Smooth muscle cell (in vitro differentiated cells): ENCODE data around the gene OTULIN. TPM values are rescaled to one million over a fixed set of nuclear protein-coding genes. Genes with fewer than 3 reads are reported as not detected.

ENCODE experiments used
- DNase-seq: peaks from one replicate; lab custom pipeline; 2025; ENCODE audit not compliant: unreplicated experiment; lab: John Stamatoyannopoulos, UW
- H2AFZ ChIP-seq: fragments of 200-600 bp; sonication (generic); 2 replicates; pipeline ENCODE4 v1.6.0; 2016; ENCODE audit warnings: antibody characterized with exemption, low read depth, mild to moderate bottlenecking
- H3F3A ChIP-seq: fragments of 200-600 bp; sonication (generic); 2 replicates; pipeline ENCODE4 v1.6.0; 2017; ENCODE audit warnings: antibody characterized with exemption, low read depth
- H3K27ac ChIP-seq: fragments of 200-600 bp; sonication (generic); 2 replicates; pipeline ENCODE4 v1.5.1; 2016; ENCODE audit warnings: low read depth, mild to moderate bottlenecking
- H3K27me3 ChIP-seq: fragments of 200-600 bp; sonication (generic); 2 replicates; pipeline ENCODE4 v1.6.1; 2016; ENCODE audit warnings: low read depth, mild to moderate bottlenecking
- H3K36me3 ChIP-seq: fragments of 200-600 bp; sonication (generic); 2 replicates; pipeline ENCODE4 v1.5.1; 2016; ENCODE audit warnings: low read depth
- H3K4me1 ChIP-seq: fragments of 200-600 bp; sonication (generic); 2 replicates; pipeline ENCODE4 v1.5.1; 2016; ENCODE audit warnings: low read depth
- H3K4me2 ChIP-seq: fragments of 200-600 bp; sonication (generic); 2 replicates; pipeline ENCODE4 v1.6.0; 2016; ENCODE audit warnings: mild to moderate bottlenecking
- H3K4me3 ChIP-seq: fragments of 200-600 bp; sonication (generic); 2 replicates; pipeline ENCODE4 v1.5.1; 2016; ENCODE audit warnings: mild to moderate bottlenecking
- H3K79me2 ChIP-seq: fragments of 200-600 bp; sonication (generic); 2 replicates; pipeline ENCODE4 v1.6.0; 2016; ENCODE audit warnings: low read depth, mild to moderate bottlenecking
- H3K9ac ChIP-seq: fragments of 200-600 bp; sonication (generic); 2 replicates; pipeline ENCODE4 v1.6.0; 2016; ENCODE audit warnings: low read depth
- H3K9me3 ChIP-seq: fragments of 200-600 bp; sonication (generic); replicated peaks from 2 replicates; pipeline ENCODE4 v1.5.1; 2016; ENCODE audit warnings: low read depth
- H4K20me1 ChIP-seq: fragments of 200-600 bp; sonication (generic); 2 replicates; pipeline ENCODE4 v1.6.0; 2016; ENCODE audit warnings: low read depth
- WGBS: methylation state at CpG from one replicate; pipeline ENCODE4 v1.1.7; 2016; ENCODE audit warnings: low lambda C conversion rate; 5-methylcytosine and 5-hydroxymethylcytosine counted together
- polyA plus RNA-seq: library from polyadenylated mRNA; unstranded; fragments of >200 nt; fragmentation: Nextera tagmentation; extraction: Ambion mirVana; gene quantifications from 2 replicates; pipeline ENCODE4 v1.2.1, GENCODE V29; 2016
- total RNA-seq: library from RNA; depleted of rRNA; stranded (reverse); fragments of >200 nt; gene quantifications from 2 replicates; pipeline ENCODE4 v1.2.3, GENCODE V29; 2014
- TF ChIP-seq, protein P1 (sequence below): fragments of 200-600 bp; sonication (generic); IDR thresholded peaks from 2 replicates; pipeline ENCODE4 v1.5.1; 2017; ENCODE audit warnings: borderline replicate concordance, mild to moderate bottlenecking, antibody characterized with exemption; ENCODE audit not compliant: insufficient read depth, poor library complexity, severe bottlenecking

OTULIN gene
- total and polyA plus RNA-seq, 2 experiments from 2014 or later, result 17.6 to 30.3 TPM

DNA sequence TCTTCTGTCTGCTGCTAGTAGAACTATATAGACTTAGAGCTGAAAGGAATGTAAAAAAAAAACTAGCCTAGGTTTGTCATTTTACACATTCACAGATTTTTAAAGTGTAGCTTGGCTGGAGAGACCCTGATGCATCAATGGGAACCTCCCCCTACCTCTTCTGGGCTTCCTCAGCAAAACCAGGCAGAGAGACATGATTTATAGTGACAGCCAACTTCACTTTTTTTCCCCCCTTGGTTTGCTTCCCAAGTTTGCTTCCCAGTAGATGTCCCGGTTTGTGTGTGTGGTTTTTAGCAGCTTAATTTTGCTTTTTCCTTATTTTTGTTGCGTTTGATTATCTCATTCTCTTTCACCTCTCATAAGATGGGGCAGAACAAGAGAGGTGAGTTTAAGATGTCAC lies 1.8 kb downstream of the OTULIN start:
- Histone ChIP-seq H3K4me1 (peaks cover 15% of the 10 kb centered on the region), H4K20me1 (peaks cover 62% of the 10 kb centered on the region), H3K4me3 (peak overlapping the region; percentile 70), H3K27ac (no peak overlapping the region), H3K36me3 (no peaks in the 10 kb centered on the region), H3K9me3 (no peaks in the 10 kb centered on the region), H3K4me2 (peak overlapping the region; percentile 95), H3F3A (peaks cover 4% of the 10 kb centered on the region), H2AFZ (no peak overlapping the region), H3K27me3 (no peaks in the 10 kb centered on the region), H3K9ac (no peak overlapping the region), H3K79me2 (peaks cover 69% of the 10 kb centered on the region)
- TF ChIP-seq, protein P1, sequence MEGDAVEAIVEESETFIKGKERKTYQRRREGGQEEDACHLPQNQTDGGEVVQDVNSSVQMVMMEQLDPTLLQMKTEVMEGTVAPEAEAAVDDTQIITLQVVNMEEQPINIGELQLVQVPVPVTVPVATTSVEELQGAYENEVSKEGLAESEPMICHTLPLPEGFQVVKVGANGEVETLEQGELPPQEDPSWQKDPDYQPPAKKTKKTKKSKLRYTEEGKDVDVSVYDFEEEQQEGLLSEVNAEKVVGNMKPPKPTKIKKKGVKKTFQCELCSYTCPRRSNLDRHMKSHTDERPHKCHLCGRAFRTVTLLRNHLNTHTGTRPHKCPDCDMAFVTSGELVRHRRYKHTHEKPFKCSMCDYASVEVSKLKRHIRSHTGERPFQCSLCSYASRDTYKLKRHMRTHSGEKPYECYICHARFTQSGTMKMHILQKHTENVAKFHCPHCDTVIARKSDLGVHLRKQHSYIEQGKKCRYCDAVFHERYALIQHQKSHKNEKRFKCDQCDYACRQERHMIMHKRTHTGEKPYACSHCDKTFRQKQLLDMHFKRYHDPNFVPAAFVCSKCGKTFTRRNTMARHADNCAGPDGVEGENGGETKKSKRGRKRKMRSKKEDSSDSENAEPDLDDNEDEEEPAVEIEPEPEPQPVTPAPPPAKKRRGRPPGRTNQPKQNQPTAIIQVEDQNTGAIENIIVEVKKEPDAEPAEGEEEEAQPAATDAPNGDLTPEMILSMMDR, result no peak
- DNase-seq, result no peak
- 82% methylated on average over 2 of the region's 2 CpGs for WGBS

DNA sequence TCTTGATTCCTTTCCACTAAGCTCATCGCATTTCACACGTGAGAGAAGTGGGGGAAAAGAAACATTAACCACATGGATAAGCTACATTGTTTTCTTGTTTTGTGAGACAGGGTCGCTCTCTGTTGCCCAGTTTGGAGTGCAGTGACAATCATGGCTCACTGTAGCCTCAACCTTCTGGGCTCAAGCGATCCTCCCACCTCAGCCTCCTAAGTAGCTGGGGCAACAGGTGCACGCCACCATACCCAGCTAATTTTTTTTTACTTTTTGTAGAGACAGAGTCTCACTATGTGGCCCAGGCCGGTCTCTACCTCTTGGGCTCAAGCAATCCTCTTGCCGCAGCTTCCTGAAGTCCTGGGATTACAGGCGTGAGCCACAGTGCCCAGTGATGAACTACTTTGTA lies 2.8 kb downstream of the OTULIN start:
- 93% methylated on average over 8 of the region's 8 CpGs for WGBS
- Histone ChIP-seq H3K4me3 (no peak overlapping the region), H4K20me1 (peaks cover 72% of the 10 kb centered on the region), H2AFZ (no peak overlapping the region), H3K4me1 (peaks cover 15% of the 10 kb centered on the region), H3K79me2 (peaks cover 78% of the 10 kb centered on the region), H3K36me3 (no peaks in the 10 kb centered on the region), H3K27ac (no peak overlapping the region), H3K9ac (no peak overlapping the region), H3K27me3 (no peaks in the 10 kb centered on the region), H3K9me3 (no peaks in the 10 kb centered on the region), H3F3A (peaks cover 4% of the 10 kb centered on the region), H3K4me2 (no peak overlapping the region)
- no peak for DNase-seq
- TF ChIP-seq, protein P1, result no peak

DNA sequence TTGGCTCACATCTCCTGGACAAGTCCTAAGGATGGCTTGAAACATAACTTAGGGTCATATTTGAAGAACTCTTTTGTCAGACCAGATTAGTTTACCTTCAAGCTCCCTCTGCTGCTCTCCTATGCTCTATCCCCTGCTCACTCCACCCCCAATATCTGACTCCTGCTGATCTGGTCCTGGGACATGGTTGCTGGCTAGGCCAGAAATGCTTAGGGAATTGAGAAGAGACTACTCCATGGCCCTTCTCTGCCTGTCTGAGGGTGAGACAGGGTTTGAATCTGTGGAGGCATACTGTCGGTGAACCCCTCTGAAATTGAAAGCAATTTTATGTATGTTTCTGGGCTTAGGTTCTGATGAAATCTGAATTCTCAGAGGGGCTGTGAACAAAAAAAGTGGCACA lies 3.3 kb downstream of the OTULIN start:
- Histone ChIP-seq H3K4me1 (peaks cover 15% of the 10 kb centered on the region), H3K4me2 (no peak overlapping the region), H3K9me3 (no peaks in the 10 kb centered on the region), H3K79me2 (peaks cover 82% of the 10 kb centered on the region), H3K4me3 (no peak overlapping the region), H4K20me1 (peaks cover 76% of the 10 kb centered on the region), H3K27ac (no peak overlapping the region), H3K9ac (no peak overlapping the region), H2AFZ (no peak overlapping the region), H3F3A (peaks cover 4% of the 10 kb centered on the region), H3K36me3 (no peaks in the 10 kb centered on the region), H3K27me3 (no peaks in the 10 kb centered on the region)
- no peak for DNase-seq
- TF ChIP-seq, protein P1, result no peak
- 96% methylated on average over 1 of the region's 1 CpG for WGBS

DNA sequence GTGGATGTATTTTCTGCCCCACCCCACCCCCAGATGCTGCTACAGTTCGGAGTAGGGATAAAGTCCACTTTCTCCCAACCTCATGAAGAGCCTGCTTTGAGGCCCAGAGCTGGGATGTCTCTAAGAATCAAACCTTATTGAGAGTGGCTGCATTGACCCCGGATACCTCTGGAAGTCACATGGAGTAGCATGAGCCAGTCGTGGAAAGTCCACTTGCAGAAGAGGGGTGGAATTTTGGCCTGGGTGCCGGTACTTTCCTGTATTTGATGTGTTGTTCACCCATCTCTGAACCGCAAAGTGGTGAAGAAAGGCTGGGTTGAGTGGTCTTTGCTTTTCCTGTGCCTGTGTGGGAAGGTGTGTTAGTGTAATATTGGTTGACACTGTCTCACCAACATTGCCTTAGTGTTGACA lies 3.7 kb downstream of the OTULIN start:
- no peaks in the 10 kb centered on the region for H3K36me3 ChIP-seq
- no peak overlapping the region for H3K4me2 ChIP-seq
- no peak overlapping the region for H3K27ac ChIP-seq
- 97% methylated on average over 5 of the region's 5 CpGs for WGBS
- H3K4me1 ChIP-seq, result peaks cover 15% of the 10 kb centered on the region
- H3K79me2 ChIP-seq, result peaks cover 86% of the 10 kb centered on the region
- DNase-seq, result no peak
- H2AFZ ChIP-seq, result no peak overlapping the region
- H3K9me3 ChIP-seq, result no peaks in the 10 kb centered on the region
- peaks cover 4% of the 10 kb centered on the region for H3F3A ChIP-seq
- TF ChIP-seq, protein P1, result no peak
- peaks cover 81% of the 10 kb centered on the region for H4K20me1 ChIP-seq
- H3K27me3 ChIP-seq, result no peaks in the 10 kb centered on the region
- no peak overlapping the region for H3K9ac ChIP-seq
- H3K4me3 ChIP-seq, result no peak overlapping the region
